ENCODE data around the gene CPM. TPM values are rescaled to one million over a fixed set of nuclear protein-coding genes. Genes with fewer than 3 reads are reported as not detected.

The CPM gene
- total and polyA plus RNA-seq, 2 of the 4 experiments (the other 2 are of a cell fraction) = 2.0 to 8.8 TPM

DNA sequence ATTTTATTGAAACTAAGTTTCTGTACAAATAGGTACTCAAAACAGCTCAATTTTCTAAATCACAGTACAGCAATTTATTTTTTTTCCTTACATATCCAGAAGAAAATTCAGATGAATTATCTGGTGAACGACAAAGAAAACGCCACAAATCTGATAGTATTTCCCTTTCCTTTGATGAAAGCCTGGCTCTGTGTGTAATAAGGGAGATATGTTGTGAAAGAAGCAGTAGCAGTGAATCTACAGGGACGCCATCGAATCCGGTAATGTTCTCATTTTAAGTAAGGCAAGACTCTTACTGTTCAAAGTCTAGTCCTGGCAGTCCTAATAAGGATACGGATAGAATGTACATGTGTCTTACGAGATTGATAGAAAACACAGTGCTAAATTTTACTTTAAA lies 104.3 kb downstream of the CPM start:
- Histone ChIP-seq H2AFZ (replicated peaks; ENCODE audit: low read length, poor library complexity) (no peak overlapping the region), H4K5ac (ENCODE audit: low read depth, low read length) (no peak overlapping the region), H3K9me3 (ENCODE audit: control insufficient read depth, insufficient read depth, low read length) (no peaks in the 10 kb centered on the region), H3K9ac (ENCODE audit: low read depth, low read length) (no peak overlapping the region), H3K4ac (ENCODE audit: low read depth, low read length) (no peak overlapping the region), H3K56ac (ENCODE audit: extremely low read depth, insufficient read depth, low read length) (no peak overlapping the region), H3K4me1 (ENCODE audit: control insufficient read depth, insufficient read depth, low read length) (peaks cover 4% of the 10 kb centered on the region), H2AK9ac (replicated peaks; ENCODE audit: low read depth, low read length, poor library complexity) (no peak overlapping the region), H2AK5ac (ENCODE audit: low read depth, low read length) (no peak overlapping the region), H3K18ac (ENCODE audit: low read depth, low read length) (no peak overlapping the region), H3K4me3 (ENCODE audit: insufficient read depth, low read depth, low read length) (no peak overlapping the region), H2BK5ac (ENCODE audit: low read depth, low read length, poor library complexity, severe bottlenecking) (no peak overlapping the region), H2BK120ac (ENCODE audit: low read depth, low read length) (no peak overlapping the region), H2BK20ac (ENCODE audit: low read depth, low read length) (no peak overlapping the region), H3K9me1 (ENCODE audit: insufficient read depth, low read length) (peaks cover 4% of the 10 kb centered on the region; the same call in 1 of the 2 replicates), H3K23ac (ENCODE audit: low read depth, low read length) (no peak overlapping the region), H3K27ac (ENCODE audit: insufficient read depth, low read length) (no peak overlapping the region), H3K79me1 (ENCODE audit: low read depth in 1 of 2, low read length in 2 of 2) (peaks cover 20 to 23% of the 10 kb centered on the region in 2 experiments; a peak in 3 of 4 replicates), H4K20me1 (ENCODE audit: insufficient read depth, low read length) (peaks cover 51% of the 10 kb centered on the region), H3K27me3 (ENCODE audit: control insufficient read depth, insufficient read depth, low read length) (no peaks in the 10 kb centered on the region), H2BK15ac (ENCODE audit: low read depth, low read length) (no peak overlapping the region), H3K36me3 (ENCODE audit: control insufficient read depth, insufficient read depth, low read length) (peaks cover 58% of the 10 kb centered on the region), H3K4me2 (ENCODE audit: low read depth, low read length) (no peak overlapping the region), H3K14ac (replicated peaks; ENCODE audit: low read depth, low read length) (no peak overlapping the region), H4K8ac (ENCODE audit: low read depth in 2 of 2, low read length in 2 of 2) (no peak overlapping the region), H4K91ac (ENCODE audit: insufficient read depth, low read depth, low read length) (no peak overlapping the region)
- TF ChIP-seq MAZ (IDR thresholded peaks at IDR 0.05; ENCODE audit: borderline replicate concordance, low read depth, low read length) (no peak), SMC3 (IDR thresholded peaks at IDR 0.05; ENCODE audit: low read depth, low read length) (no peak), BHLHE40 (IDR thresholded peaks at IDR 0.05; ENCODE audit: low read depth, low read length) (no peak), FOS (IDR thresholded peaks at IDR 0.05; ENCODE audit: low read depth, low read length) (no peak), RFX5 (IDR thresholded peaks at IDR 0.05; ENCODE audit: low read depth, low read length) (no peak), POLR2A (IDR thresholded peaks at IDR 0.05; ENCODE audit: low read depth, low read length) (no peak), CEBPB (IDR thresholded peaks at IDR 0.05; ENCODE audit: low read depth, low read length) (no peak)
- TF ChIP-seq, protein P1, sequence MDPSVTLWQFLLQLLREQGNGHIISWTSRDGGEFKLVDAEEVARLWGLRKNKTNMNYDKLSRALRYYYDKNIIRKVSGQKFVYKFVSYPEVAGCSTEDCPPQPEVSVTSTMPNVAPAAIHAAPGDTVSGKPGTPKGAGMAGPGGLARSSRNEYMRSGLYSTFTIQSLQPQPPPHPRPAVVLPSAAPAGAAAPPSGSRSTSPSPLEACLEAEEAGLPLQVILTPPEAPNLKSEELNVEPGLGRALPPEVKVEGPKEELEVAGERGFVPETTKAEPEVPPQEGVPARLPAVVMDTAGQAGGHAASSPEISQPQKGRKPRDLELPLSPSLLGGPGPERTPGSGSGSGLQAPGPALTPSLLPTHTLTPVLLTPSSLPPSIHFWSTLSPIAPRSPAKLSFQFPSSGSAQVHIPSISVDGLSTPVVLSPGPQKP (IDR thresholded peaks at IDR 0.05; ENCODE audit: borderline replicate concordance, low read depth, low read length) = no peak
- TF ChIP-seq, protein P2, sequence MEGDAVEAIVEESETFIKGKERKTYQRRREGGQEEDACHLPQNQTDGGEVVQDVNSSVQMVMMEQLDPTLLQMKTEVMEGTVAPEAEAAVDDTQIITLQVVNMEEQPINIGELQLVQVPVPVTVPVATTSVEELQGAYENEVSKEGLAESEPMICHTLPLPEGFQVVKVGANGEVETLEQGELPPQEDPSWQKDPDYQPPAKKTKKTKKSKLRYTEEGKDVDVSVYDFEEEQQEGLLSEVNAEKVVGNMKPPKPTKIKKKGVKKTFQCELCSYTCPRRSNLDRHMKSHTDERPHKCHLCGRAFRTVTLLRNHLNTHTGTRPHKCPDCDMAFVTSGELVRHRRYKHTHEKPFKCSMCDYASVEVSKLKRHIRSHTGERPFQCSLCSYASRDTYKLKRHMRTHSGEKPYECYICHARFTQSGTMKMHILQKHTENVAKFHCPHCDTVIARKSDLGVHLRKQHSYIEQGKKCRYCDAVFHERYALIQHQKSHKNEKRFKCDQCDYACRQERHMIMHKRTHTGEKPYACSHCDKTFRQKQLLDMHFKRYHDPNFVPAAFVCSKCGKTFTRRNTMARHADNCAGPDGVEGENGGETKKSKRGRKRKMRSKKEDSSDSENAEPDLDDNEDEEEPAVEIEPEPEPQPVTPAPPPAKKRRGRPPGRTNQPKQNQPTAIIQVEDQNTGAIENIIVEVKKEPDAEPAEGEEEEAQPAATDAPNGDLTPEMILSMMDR (conservative IDR thresholded peaks at IDR 0.05; ENCODE audit: low read depth, low read length) = no peak
- TF ChIP-seq, protein P3, sequence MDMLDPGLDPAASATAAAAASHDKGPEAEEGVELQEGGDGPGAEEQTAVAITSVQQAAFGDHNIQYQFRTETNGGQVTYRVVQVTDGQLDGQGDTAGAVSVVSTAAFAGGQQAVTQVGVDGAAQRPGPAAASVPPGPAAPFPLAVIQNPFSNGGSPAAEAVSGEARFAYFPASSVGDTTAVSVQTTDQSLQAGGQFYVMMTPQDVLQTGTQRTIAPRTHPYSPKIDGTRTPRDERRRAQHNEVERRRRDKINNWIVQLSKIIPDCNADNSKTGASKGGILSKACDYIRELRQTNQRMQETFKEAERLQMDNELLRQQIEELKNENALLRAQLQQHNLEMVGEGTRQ (IDR thresholded peaks at IDR 0.05; ENCODE audit: low read depth, low read length) = no peak
- POLR2A ChIA-PET (ENCODE audit: unreplicated experiment) = no interaction called here
- no TSS peak for BruUV-seq (replicated peaks)
- dilution Hi-C loops (cut with HindIII; ENCODE audit: low sequenced_read_pairs, unreplicated experiment) (no loop called here), intact Hi-C loops (cut with micrococcal nuclease) (no loop called here), in situ Hi-C loops (cut with MboI; ENCODE audit: low sequenced_read_pairs) (loop anchor here (25.0 kb wide), 1 partner anchor 759 kb away; the partner anchor contains the start of gene CCT2)
- WGBS, 2 experiments (ENCODE audit: extremely low coverage in 2 of 2, insufficient read length in 1 of 2) = no CpG with 5 or more reads among the region's 7 CpGs
- DNase-seq = no peak
- ATAC-seq (ENCODE audit: low read depth) = no peak
- CTCF ChIA-PET = no interaction called here
